Measurements from ENCODE around the gene IL36G. TPM values are rescaled to one million over a fixed set of nuclear protein-coding genes. Genes with fewer than 3 reads are reported as not detected.

Gene IL36G
- total and polyA plus RNA-seq, 2 of the 13 experiments (the other 11 are each of a cell fraction or from before 2014, with no cell fraction given), result not detected

- no peak for TF ChIP-seq HDAC2 (CRISPR knock-in tag; IDR thresholded peaks at IDR 0.05)
- TF ChIP-seq ATRX (CRISPR knock-in tag; IDR thresholded peaks at IDR 0.05; ENCODE audit: borderline replicate concordance), result no peak
- no peak for TF ChIP-seq POGZ (CRISPR knock-in tag; IDR thresholded peaks at IDR 0.05)
Measured at GRCh38 chr2:112997151-112997550, 19.3 kb downstream of the IL36G start (continued).

GRCh38 chr2:113000436-113000835 lies 22.6 kb downstream of the IL36G start:
- in situ Hi-C loops (cut with HindIII; ENCODE audit: extremely low pct_ligation_motif_present, low pct_unique_long_range_greater_than_20kb), result no loop called here
- no peak for DNase-seq (ENCODE audit: low spot score)

GRCh38 chr2:113002677-113003076 lies 24.9 kb downstream of the IL36G start:
- BruUV-seq (replicated peaks), result no TSS peak
- H3K4me2 ChIP-seq (ENCODE audit: low read depth, low read length), result no peak overlapping the region
- H3K9me3 ChIP-seq (ENCODE audit: low read length), result peaks cover 22% of the 10 kb centered on the region
- no peak overlapping the region for H3K4me3 ChIP-seq (replicated peaks in 1 of 3; ENCODE audit: insufficient read depth in 1 of 3, low read depth in 2 of 3, low read length in 3 of 3)
- no peak overlapping the region for H3K9ac ChIP-seq (ENCODE audit: insufficient read depth, low read depth, low read length)
- intact Hi-C loops (cut with micrococcal nuclease; ENCODE audit: unreplicated experiment), result no loop called here
- no peaks in the 10 kb centered on the region for H4K20me1 ChIP-seq (ENCODE audit: insufficient read depth, low read length)
- 2% methylated on average over 2 of the region's 2 CpGs for WGBS (ENCODE audit: low lambda C conversion rate)
- ChIA-PET CTCF (ENCODE audit: low intra/inter-chr PET ratio, low total read pairs) (no interaction called here), POLR2A (no interaction called here)
- no peak overlapping the region for H3K27ac ChIP-seq (ENCODE audit: extremely low read length, insufficient read depth, low read length)
- in situ Hi-C loops (cut with HindIII; ENCODE audit: extremely low pct_ligation_motif_present, low pct_unique_long_range_greater_than_20kb), result no loop called here
- TF ChIP-seq KIAA2018 (CRISPR knock-in tag; IDR thresholded peaks at IDR 0.05; ENCODE audit: borderline replicate concordance) (no peak), HOXD1 (CRISPR knock-in tag; IDR thresholded peaks at IDR 0.05) (no peak), ZBTB1 (CRISPR knock-in tag; IDR thresholded peaks at IDR 0.05; ENCODE audit: borderline replicate concordance) (no peak), MYC (CRISPR knock-in tag; IDR thresholded peaks at IDR 0.05; ENCODE audit: borderline replicate concordance) (no peak), MAFF (IDR thresholded peaks at IDR 0.05; ENCODE audit: low read depth, low read length) (peak; percentile 84), MAFK (conservative IDR thresholded peaks at IDR 0.05 in 1 of 2, IDR thresholded peaks at IDR 0.05 in 1 of 2; ENCODE audit: low read length in 2 of 2) (peak; percentile 80 to 87)
- no peak for DNase-seq (ENCODE audit: low spot score)
- no peaks in the 10 kb centered on the region for H3K36me3 ChIP-seq (replicated peaks in 1 of 2; ENCODE audit: control insufficient read depth in 1 of 2, insufficient read depth in 2 of 2, low read length in 2 of 2)
- H2AFZ ChIP-seq (ENCODE audit: low read length), result no peak overlapping the region
- H3K27me3 ChIP-seq (ENCODE audit: control insufficient read depth in 1 of 2, insufficient read depth in 2 of 2, low read length in 2 of 2), result peaks cover 3 to 9% of the 10 kb centered on the region in 2 experiments
- H3K4me1 ChIP-seq (ENCODE audit: insufficient read depth, low read length), result no peaks in the 10 kb centered on the region
- FAIRE-seq, result no peak
- H3K79me2 ChIP-seq (ENCODE audit: insufficient read depth, low read length), result no peaks in the 10 kb centered on the region
- ATAC-seq, result no peak

More at GRCh38 chr2:113000436-113000835, 22.6 kb downstream of the IL36G start:
- Histone ChIP-seq H3K79me2 (ENCODE audit: insufficient read depth, low read length) (no peaks in the 10 kb centered on the region), H3K4me3 (replicated peaks in 1 of 3; ENCODE audit: insufficient read depth in 1 of 3, low read depth in 2 of 3, low read length in 3 of 3) (no peak overlapping the region), H3K4me2 (ENCODE audit: low read depth, low read length) (no peak overlapping the region), H3K9me3 (ENCODE audit: low read length) (peaks cover 22% of the 10 kb centered on the region), H3K4me1 (ENCODE audit: insufficient read depth, low read length) (no peaks in the 10 kb centered on the region), H4K20me1 (ENCODE audit: insufficient read depth, low read length) (no peaks in the 10 kb centered on the region), H3K27ac (ENCODE audit: extremely low read length, insufficient read depth, low read length) (no peak overlapping the region), H2AFZ (ENCODE audit: low read length) (no peak overlapping the region), H3K27me3 (ENCODE audit: control insufficient read depth in 1 of 2, insufficient read depth in 2 of 2, low read length in 2 of 2) (peaks cover 0 to 3% of the 10 kb centered on the region in 2 experiments; a peak in 3 of 5 replicates), H3K36me3 (replicated peaks in 1 of 2; ENCODE audit: control insufficient read depth in 1 of 2, insufficient read depth in 2 of 2, low read length in 2 of 2) (no peaks in the 10 kb centered on the region), H3K9ac (ENCODE audit: insufficient read depth, low read depth, low read length) (no peak overlapping the region)
- TF ChIP-seq ZNF317 (CRISPR knock-in tag; IDR thresholded peaks at IDR 0.05), result peak; percentile 99
- no peak for TF ChIP-seq CBX5 (CRISPR knock-in tag; IDR thresholded peaks at IDR 0.05; ENCODE audit: borderline replicate concordance)
- intact Hi-C loops (cut with micrococcal nuclease; ENCODE audit: unreplicated experiment), result no loop called here
- 0% methylated on average over 1 of the region's 1 CpG for WGBS (ENCODE audit: low lambda C conversion rate)
- CTCF ChIA-PET (ENCODE audit: low intra/inter-chr PET ratio, low total read pairs), result no interaction called here
- no peak for FAIRE-seq
- ATAC-seq, result no peak
- POLR2A ChIA-PET, result no interaction called here
- no TSS peak for BruUV-seq (replicated peaks)

All from HepG2 (cell line).